Activated CD4-positive, alpha-beta T cell treated with anti-CD3 and anti-CD28 coated beads for 36 hours (primary cell): Measurements from ENCODE around the gene FGD4. TPM values are rescaled to one million over a fixed set of nuclear protein-coding genes. Genes with fewer than 3 reads are reported as not detected.

Source experiments
- ATAC-seq: fragments of 200-7000 bp; cut with Tn5 transposase; one replicate; pipeline ENCODE4 v1.10.0; 2021; ENCODE audit warnings: mild to moderate bottlenecking, moderate library complexity
- CTCF ChIA-PET: fragments of 350-600 bp; sonication (Branson Sonifier 250); formaldehyde crosslinking; loops from one replicate; lab custom pipeline; 2021; ENCODE audit warnings: antibody characterized with exemption; lab: Charles Lee
- POLR2A ChIA-PET: fragments of 350-600 bp; sonication (Branson Sonifier 250); formaldehyde crosslinking; loops from one replicate; lab custom pipeline; 2021; ENCODE audit warnings: antibody characterized with exemption, inconsistent platforms; lab: Charles Lee
- DNase-seq: peaks from one replicate; pipeline ENCODE4 v3.0.0-alpha.2; 2020
- H3K27ac Mint-ChIP-seq: one replicate; pipeline ENCODE4 v1.8.0; 2021; ENCODE audit warnings: mixed read lengths
- H3K27me3 Mint-ChIP-seq: one replicate; pipeline ENCODE4 v1.8.0; 2021; ENCODE audit warnings: mixed read lengths
- H3K36me3 Mint-ChIP-seq: one replicate; pipeline ENCODE4 v1.8.0; 2021; ENCODE audit warnings: low read depth, mixed read lengths
- H3K4me1 Mint-ChIP-seq: one replicate; pipeline ENCODE4 v1.8.0; 2021; ENCODE audit warnings: mixed read lengths
- H3K4me3 Mint-ChIP-seq: one replicate; pipeline ENCODE4 v1.8.0; 2021; ENCODE audit warnings: mild to moderate bottlenecking, moderate library complexity, mixed read lengths
- H3K9me3 Mint-ChIP-seq: one replicate; pipeline ENCODE4 v1.8.0; 2021; ENCODE audit warnings: low read depth, mixed read lengths
- intact Hi-C, 2 experiments: fragments of 100-400 bp; cut with DNase I in 1 of 2; cut with micrococcal nuclease in 1 of 2; formaldehyde crosslinking; loops; one replicate each; pipeline versions ENCODE4 v1.14.2 to v1.15.1; 2022 to 2024; cut with DNase I, micrococcal nuclease
- total RNA-seq, 2 experiments: library from RNA; stranded (reverse); gene quantifications; one replicate each; pipeline ENCODE4 v1.2.3, GENCODE V29; 2021

FGD4 gene
- total RNA-seq, 2 experiments from 2014 or later: 0.07 TPM; not detected in 1

GRCh38 chr12:32690927-32691326 is 291.6 kb downstream of the FGD4 start:
- POLR2A ChIA-PET: no interaction called here

GRCh38 chr12:32692358-32692757 is 293.0 kb downstream of the FGD4 start:
- POLR2A ChIA-PET: no interaction called here
- H3K4me1 Mint-ChIP-seq: peaks cover 35% of the 10 kb centered on the region
- peaks cover 23% of the 10 kb centered on the region for H3K36me3 Mint-ChIP-seq
- H3K9me3 Mint-ChIP-seq: no peaks in the 10 kb centered on the region
- H3K27me3 Mint-ChIP-seq: no peaks in the 10 kb centered on the region
- H3K27ac Mint-ChIP-seq: no peak overlapping the region
- no peak for DNase-seq
- intact Hi-C loops: no loop called here
- peak; percentile 81 for ATAC-seq
- CTCF ChIA-PET: no interaction called here
- no peak overlapping the region for H3K4me3 Mint-ChIP-seq

More at GRCh38 chr12:32690927-32691326, 291.6 kb downstream of the FGD4 start:
- H3K36me3 Mint-ChIP-seq: peaks cover 33% of the 10 kb centered on the region
- CTCF ChIA-PET: interaction anchor here (1.0 to 1.5 kb wide), 2 partner anchors 10 to 255 kb away, joined by 3 to 4 read pairs; no protein-coding TSS in a partner anchor
- H3K9me3 Mint-ChIP-seq: no peaks in the 10 kb centered on the region
- H3K27ac Mint-ChIP-seq: no peak overlapping the region
- DNase-seq: no peak
- H3K4me3 Mint-ChIP-seq: no peak overlapping the region
- intact Hi-C loops: no loop called here
- no peak for ATAC-seq
- H3K4me1 Mint-ChIP-seq: peaks cover 44% of the 10 kb centered on the region
- no peaks in the 10 kb centered on the region for H3K27me3 Mint-ChIP-seq

GRCh38 chr12:32693036-32693435 is 293.7 kb downstream of the FGD4 start:
- H3K36me3 Mint-ChIP-seq: peaks cover 21% of the 10 kb centered on the region
- H3K9me3 Mint-ChIP-seq: no peaks in the 10 kb centered on the region
- H3K4me3 Mint-ChIP-seq: no peak overlapping the region
- peaks cover 36% of the 10 kb centered on the region for H3K4me1 Mint-ChIP-seq
- POLR2A ChIA-PET: no interaction called here
- no peaks in the 10 kb centered on the region for H3K27me3 Mint-ChIP-seq
- intact Hi-C loops: no loop called here
- CTCF ChIA-PET: no interaction called here
- DNase-seq (no peak), ATAC-seq (no peak)
- no peak overlapping the region for H3K27ac Mint-ChIP-seq
